ENCODE measurements around the gene DISC1. TPM values are rescaled to one million over a fixed set of nuclear protein-coding genes. Genes with fewer than 3 reads are reported as not detected.

Gene DISC1
- total and polyA plus RNA-seq, 2 experiments from 2014 or later: 2.1 to 6.5 TPM

GRCh38 chr1:231691618-231692259, 65.1 kb downstream of the DISC1 start:
- Mint-ChIP-seq H3K27me3 (ENCODE audit: insufficient read depth, low read depth, poor library complexity) (no peaks in the 10 kb centered on the region), H3K9me3 (peaks cover 16% of the 10 kb centered on the region), H3K4me3 (no peak overlapping the region), H3K36me3 (ENCODE audit: low read depth) (peaks cover 11% of the 10 kb centered on the region), H3K27ac (no peak overlapping the region), H3K4me1 (peaks cover 17% of the 10 kb centered on the region)
- DNase-seq (ENCODE audit: low spot score) (peak; percentile 78), ATAC-seq (peak; percentile 97)
- Histone ChIP-seq H3F3A (replicated peaks; ENCODE audit: low read depth) (no peaks in the 10 kb centered on the region), H4K20me1 (replicated peaks; ENCODE audit: insufficient read depth) (no peaks in the 10 kb centered on the region; the same call in 1 of the 2 replicates), H3K36me3 (ENCODE audit: insufficient read depth) (no peaks in the 10 kb centered on the region), H3K4me1 (ENCODE audit: insufficient read depth) (no peaks in the 10 kb centered on the region), H3K4me2 (no peak overlapping the region), H3K4me3 (no peak overlapping the region), H3K79me2 (replicated peaks; ENCODE audit: insufficient read depth) (no peaks in the 10 kb centered on the region), H3K9me2 (ENCODE audit: insufficient read depth) (peaks cover 4% of the 10 kb centered on the region; the same call in 1 of the 2 replicates), H3K27me3 (ENCODE audit: insufficient read depth) (no peaks in the 10 kb centered on the region), H2AFZ (no peak overlapping the region), H3K27ac (ENCODE audit: low read depth) (no peak overlapping the region)
- TF ChIP-seq EZH2phosphoT487 (IDR thresholded peaks at IDR 0.05; ENCODE audit: unreplicated experiment) (no peak), POLR2AphosphoS5 (IDR thresholded peaks at IDR 0.05; ENCODE audit: low read depth) (no peak), STAT1 (IDR thresholded peaks at IDR 0.05; ENCODE audit: unreplicated experiment) (no peak), JUNB (IDR thresholded peaks at IDR 0.05; ENCODE audit: unreplicated experiment) (no peak)
- TF ChIP-seq, protein P1, sequence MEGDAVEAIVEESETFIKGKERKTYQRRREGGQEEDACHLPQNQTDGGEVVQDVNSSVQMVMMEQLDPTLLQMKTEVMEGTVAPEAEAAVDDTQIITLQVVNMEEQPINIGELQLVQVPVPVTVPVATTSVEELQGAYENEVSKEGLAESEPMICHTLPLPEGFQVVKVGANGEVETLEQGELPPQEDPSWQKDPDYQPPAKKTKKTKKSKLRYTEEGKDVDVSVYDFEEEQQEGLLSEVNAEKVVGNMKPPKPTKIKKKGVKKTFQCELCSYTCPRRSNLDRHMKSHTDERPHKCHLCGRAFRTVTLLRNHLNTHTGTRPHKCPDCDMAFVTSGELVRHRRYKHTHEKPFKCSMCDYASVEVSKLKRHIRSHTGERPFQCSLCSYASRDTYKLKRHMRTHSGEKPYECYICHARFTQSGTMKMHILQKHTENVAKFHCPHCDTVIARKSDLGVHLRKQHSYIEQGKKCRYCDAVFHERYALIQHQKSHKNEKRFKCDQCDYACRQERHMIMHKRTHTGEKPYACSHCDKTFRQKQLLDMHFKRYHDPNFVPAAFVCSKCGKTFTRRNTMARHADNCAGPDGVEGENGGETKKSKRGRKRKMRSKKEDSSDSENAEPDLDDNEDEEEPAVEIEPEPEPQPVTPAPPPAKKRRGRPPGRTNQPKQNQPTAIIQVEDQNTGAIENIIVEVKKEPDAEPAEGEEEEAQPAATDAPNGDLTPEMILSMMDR (conservative IDR thresholded peaks at IDR 0.05; ENCODE audit: low read depth in 2 of 2): peak; percentile 81 to 84

GRCh38 chr1:231693361-231694074, 66.9 kb downstream of the DISC1 start:
- no peak overlapping the region for H3K4me2 ChIP-seq
- no peaks in the 10 kb centered on the region; the same call in 2 of the 3 replicates for H3K36me3 Mint-ChIP-seq (ENCODE audit: low read depth)
- TF ChIP-seq ZNF114 (CRISPR knock-in tag; IDR thresholded peaks at IDR 0.05): no peak
- TF ChIP-seq STAT1 (IDR thresholded peaks at IDR 0.05; ENCODE audit: unreplicated experiment): no peak
- no peak for TF ChIP-seq EZH2 (IDR thresholded peaks at IDR 0.05; ENCODE audit: low read depth, unreplicated experiment)
- TF ChIP-seq CREB1 (CRISPR knock-in tag; IDR thresholded peaks at IDR 0.05; ENCODE audit: low read depth): no peak
- TF ChIP-seq EZH2phosphoT487 (IDR thresholded peaks at IDR 0.05; ENCODE audit: unreplicated experiment): no peak
- TF ChIP-seq ZNF331 (CRISPR knock-in tag; IDR thresholded peaks at IDR 0.05; ENCODE audit: low read depth): no peak
- no peak overlapping the region for H3K4me3 ChIP-seq
- peaks cover 4% of the 10 kb centered on the region; the same call in 1 of the 2 replicates for H3K9me2 ChIP-seq (ENCODE audit: insufficient read depth)
- H3K9me3 Mint-ChIP-seq: peaks cover 2% of the 10 kb centered on the region; the same call in 1 of the 3 replicates
- no peaks in the 10 kb centered on the region for H3K27me3 ChIP-seq (ENCODE audit: insufficient read depth)
- H2AFZ ChIP-seq: no peak overlapping the region
- H3K4me1 Mint-ChIP-seq: peaks cover 17% of the 10 kb centered on the region
- H3K27me3 Mint-ChIP-seq (ENCODE audit: insufficient read depth, low read depth, poor library complexity): no peaks in the 10 kb centered on the region
- H3K79me2 ChIP-seq (replicated peaks; ENCODE audit: insufficient read depth): no peaks in the 10 kb centered on the region
- DNase-seq (ENCODE audit: low spot score): no peak
- no peak overlapping the region for H3K4me3 Mint-ChIP-seq
- no peak overlapping the region for H3K27ac ChIP-seq (ENCODE audit: low read depth)
- ATAC-seq: no peak
- H3F3A ChIP-seq (replicated peaks; ENCODE audit: low read depth): no peaks in the 10 kb centered on the region
- no peaks in the 10 kb centered on the region for H3K36me3 ChIP-seq (ENCODE audit: insufficient read depth)
- no peaks in the 10 kb centered on the region for H3K4me1 ChIP-seq (ENCODE audit: insufficient read depth)
- H3K27ac Mint-ChIP-seq: no peak overlapping the region
- no peaks in the 10 kb centered on the region; the same call in 1 of the 2 replicates for H4K20me1 ChIP-seq (replicated peaks; ENCODE audit: insufficient read depth)
